GM21423 (cell line): ENCODE results near the gene UBE2N.
A peak's percentile ranks its signal among the peaks of the same experiment; 100 is the strongest.
"Not testable (repeated sequence)": the region's sequence is repeated elsewhere in the genome, so short reads cannot be mapped to it uniquely, and the experiment has no call there.

Source experiments
- ATAC-seq: cut with Tn5 transposase; IDR thresholded peaks from one replicate; pipeline ENCODE4 v1.9.1; 2021; ENCODE audit warnings: mild to moderate bottlenecking, moderate library complexity; ENCODE audit not compliant: unreplicated experiment

The UBE2N gene

DNA sequence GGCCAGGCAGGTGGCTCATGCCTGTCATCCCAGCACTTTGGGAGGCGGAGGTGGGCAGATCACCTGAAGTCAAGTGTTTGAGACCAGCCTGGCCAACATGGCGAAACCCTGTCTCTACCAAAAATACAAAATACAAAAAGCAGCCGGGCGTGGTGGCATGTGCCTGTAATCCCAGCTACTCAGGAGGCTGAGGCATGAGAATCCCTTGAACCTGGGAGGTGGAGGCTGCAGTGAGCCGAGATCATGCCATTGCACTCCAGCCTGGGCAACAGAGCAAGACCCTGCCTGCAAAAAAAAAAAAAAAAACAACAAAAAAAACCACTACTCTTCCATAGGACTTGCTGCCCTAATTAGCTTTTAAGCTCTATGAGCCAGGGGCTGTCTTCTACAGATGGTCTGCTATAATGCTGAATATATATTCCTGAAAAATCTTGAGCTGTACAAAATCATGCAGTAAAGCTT lies 59.7 kb downstream of the UBE2N start:
- not testable (repeated sequence) for ATAC-seq

DNA sequence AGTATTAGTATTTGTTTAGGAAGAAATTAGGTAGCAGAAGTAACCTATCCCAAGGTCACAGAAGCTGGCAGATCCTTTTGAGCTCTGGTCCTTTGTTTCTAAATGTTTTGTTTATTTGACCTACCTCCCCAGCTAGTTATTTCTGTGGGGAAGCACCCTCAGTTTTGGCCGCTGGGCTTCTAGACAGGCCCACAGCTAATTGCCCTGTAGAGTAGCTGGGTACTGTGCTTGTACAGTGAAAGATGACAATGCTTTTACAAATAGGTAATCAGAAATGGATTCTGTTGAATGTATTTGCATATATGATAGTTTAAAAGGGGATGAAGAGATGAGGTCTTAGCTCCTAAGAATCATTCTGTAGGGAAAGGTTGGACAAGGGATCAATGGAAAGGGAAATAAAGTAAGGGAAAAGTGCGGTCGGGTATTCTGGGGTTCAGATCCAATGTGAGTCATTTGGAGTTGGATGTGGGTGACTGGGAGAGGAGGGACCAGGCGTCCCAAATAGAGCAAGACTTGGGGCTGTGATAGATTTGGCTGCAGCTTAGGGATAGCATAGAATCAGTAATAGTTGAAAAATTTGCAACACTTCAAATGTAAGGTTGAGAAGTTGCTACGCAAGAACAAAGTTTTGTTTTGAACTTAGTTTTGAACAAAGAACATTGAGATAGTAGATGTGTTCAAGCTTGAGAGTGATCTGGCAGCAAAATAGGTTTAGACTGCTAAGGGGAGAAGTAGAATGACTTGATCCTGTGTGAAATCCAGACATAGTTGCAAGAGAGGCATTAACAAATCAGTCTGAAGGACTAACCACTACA lies 60.4 kb downstream of the UBE2N start:
- ATAC-seq = no peak

DNA sequence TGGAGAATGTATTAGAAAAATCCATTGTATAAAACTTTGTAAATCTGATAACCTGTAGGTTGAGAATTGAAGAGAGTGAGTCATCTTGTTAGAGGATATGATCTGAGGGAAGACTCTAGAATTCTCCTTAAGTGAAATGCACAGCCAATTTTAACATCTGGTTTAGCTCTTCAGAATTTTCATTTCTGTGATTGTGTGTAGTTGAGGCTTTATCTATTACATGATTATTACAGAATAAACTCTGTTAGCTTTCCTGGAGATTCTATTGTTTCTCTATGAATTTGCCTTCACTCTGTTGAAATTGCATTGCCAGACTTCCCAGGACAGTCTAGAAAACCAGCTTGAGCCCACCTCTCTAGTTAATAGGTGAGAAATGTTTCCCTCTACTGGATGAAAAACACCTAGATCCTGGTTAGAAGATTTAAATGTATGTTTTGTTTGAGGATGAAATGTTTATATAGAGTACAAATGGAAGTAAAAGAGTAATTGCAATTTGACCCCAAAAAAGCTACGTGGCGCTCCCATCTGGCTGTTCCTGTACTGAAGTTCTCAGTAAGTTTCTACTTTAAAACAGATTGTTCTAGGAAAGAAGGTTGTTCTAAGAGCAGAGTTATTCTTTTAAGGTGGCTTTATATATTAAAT lies 61.1 kb downstream of the UBE2N start:
- ATAC-seq = no peak

DNA sequence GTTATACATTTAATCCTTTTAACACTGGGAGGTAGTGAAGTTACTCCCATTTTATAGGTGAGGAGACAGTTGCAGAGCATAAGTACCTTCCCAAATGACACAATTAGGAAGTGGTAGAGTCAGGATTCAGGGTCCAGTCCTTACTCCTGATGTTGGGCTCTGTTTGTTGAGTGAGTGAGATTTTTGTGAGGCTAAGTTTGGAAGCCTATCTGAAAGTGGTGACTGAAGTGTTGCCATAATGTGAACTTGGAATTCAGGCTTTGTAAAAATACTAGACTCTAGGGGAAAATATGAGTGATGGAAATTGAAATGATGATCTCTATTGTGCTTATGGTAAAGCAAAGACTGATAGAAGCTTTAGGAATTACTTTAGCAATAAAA lies 61.8 kb downstream of the UBE2N start:
- no peak for ATAC-seq

DNA sequence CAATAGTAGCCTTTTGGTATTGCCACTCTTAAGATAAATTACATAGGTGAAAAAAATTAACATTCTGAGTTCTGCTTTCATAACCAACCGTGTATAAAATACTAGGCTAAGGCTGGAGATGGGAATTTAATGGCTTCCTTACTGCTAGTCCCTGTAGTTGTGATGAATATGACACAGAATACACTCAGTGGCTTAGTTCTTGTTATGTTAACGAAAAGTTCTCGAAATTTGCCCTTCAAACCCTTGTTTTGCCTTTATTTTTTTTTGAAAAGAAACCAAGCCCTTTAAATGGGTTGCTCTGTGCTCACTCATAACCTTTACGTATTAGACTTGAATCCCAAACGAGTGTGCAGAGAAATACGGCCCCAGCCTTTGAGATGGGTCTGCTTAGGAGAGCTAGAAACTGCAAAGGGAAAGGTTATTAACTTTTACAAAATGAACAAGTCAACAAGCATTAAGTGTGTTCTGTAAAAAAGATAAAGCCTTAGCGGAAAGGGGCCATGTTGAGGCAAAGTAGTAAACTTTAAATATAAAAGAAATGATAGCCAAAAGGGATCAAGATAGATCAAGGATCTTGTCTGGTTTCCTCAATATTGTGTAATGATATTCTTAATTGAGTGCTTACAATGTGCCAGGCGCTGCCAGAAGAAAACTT lies 62.3 kb downstream of the UBE2N start:
- no peak for ATAC-seq

DNA sequence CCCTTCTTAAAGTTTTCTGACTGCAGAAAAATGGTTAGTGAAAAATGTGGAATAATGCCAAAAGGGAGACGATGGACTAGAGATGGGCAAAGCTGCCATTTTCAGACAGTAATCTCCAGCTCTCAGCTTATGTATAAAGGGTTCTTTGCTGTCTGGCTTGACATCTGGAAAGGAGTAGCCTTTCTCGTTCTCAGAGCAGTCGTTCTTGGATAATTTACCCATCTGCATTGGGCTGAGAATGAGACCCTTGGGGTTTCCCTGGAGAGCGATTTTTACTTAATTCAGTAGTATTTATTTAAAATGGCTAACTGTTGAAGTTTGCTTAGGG lies 62.8 kb downstream of the UBE2N start:
- ATAC-seq = no peak

DNA sequence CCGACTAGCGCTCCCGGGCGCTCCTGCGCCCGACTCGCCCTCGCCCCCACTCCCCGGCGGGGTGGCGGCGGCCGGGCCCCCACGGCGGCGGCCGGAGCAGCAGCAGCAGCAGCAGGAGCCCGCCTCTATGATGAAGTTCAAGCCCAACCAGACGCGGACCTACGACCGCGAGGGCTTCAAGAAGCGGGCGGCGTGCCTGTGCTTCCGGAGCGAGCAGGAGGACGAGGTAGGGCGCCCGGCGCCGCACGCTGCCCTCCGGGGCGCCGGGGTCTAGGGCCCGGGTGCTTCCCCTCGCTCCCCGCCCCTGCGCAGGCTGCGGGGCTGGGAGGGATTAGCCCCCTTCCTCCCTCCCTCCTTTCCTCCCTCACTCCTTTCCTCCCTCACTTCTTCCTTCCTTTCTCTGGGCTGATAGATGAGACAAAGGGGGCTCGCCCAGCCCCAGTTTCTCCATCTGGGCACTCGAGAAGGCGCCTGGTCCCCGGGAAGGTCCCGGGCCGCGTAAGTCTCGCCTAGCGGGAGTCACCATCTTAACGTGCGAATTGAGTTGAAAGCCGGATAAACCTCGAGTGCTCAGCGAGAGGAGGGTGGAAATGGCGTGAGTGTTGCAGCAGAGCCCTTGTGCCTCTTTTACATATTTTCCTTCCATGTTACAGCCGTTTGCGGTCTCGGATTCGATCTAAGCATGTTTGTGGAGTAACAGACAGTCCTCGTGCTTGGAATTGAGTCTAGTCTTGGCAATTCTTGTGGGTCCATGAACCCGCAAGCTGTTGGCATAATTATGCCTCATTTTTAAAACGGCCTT lies 63.4 kb downstream of the UBE2N start:
- ATAC-seq = peak; percentile 29

DNA sequence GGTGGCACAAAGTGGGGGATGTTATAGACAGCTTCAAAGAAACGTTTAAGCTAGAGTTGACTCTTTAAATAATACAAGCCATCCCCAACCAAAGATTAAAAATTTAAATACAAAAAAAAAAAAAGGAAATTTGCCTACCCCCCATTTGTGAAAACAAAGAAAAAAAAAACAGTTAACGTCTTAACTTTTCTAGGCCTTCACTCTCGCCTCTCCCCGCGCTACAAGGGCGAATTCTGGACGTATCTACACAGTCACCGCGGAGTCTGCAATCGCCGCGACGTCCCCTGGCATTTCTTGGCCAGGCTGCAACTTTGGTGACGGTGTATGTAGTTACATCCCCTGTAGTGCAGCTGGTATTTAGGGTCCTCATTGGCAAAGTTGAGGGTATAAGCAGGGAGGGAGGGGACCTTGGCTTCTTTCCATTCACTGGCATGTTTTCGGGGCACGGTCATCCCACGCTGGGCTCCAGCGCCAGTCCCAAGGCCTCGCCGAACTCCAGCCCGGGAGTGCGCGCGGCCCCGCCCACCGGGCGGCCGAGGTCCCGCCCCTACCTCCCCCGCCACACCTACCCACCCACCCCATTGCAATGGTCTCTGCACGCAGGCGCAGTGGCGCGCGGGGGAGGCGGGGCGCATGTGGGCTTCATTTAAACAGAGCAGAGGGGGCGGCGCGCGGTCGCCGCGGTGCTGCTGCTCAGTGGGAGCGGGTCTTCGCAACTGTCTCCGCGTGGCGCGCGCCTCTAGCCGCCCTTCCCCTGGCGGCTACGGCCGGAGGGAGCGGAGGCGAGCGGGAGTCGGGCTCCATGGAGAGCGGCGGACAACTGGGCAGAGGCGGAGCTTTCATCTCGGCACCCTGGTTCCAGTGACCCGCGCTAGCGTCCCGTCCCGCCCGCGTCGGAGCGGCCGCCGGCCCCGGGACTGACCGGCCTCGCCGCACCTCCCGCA lies 64.2 kb downstream of the UBE2N start, which contains the start of gene NUDT4:
Gene NUDT4, plus strand, starts transcription at position 674 of the 944 bp plus-strand sequence. CDS start 398 bp downstream, outside the sequence.
- ATAC-seq = peak; percentile 71

DNA sequence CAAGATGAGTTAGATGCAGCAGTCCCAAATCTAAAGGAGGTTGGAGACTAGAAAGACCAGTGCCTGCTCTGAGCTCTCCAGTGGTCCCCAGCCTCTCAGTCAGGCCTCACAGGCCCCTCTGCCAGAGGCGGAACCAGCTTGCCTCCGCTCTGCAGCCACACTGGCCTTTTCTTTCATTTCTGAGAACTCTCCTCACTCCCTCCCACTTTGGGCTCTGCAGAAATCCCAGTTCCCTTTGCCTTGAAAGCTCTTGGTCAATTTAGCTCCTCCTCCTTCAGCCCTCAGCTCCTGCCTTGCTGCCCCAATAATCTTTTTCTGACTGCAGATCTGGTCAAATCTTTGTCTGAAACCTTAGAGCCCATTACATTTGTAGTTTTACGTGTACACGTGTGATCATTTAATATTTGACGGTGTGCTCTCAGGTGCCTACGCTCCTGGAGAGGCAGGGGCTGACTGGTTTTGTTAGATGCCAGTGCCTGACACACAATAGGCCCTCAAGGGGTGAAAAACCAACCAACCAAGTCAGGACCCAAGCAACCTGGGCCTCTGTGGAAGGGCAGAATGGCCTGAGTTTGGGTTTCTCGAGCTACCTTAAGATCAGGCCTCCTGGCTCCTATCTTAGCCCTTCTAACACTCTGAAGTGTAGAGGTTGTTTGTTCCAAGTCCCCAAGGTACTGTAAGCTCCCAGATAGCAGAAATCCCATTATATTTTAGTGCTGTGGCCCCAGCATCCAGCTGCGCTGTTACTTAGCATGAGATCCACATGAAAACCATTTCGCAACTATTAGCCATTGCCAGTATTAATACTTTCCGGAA lies 65.1 kb downstream of the UBE2N start:
- no peak for ATAC-seq

DNA sequence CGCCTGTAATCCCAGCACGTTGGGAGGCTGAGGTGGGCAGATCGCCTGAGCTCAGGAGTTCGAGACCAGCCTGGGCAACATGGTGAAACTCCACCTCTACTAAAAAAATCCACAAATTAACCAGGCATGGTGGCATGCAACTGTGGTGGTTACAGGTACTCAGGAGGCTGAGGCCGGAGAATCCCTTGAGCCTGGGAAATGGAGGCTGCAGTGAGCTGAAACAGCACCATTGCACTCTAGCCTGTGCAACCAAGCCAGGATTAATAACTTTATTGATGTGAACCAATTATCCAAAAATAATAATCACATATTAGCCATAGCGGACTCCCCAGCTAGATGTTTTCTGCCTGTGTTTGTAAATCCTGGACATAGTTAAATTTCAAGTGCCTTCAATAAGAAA lies 65.8 kb downstream of the UBE2N start:
- no peak for ATAC-seq

DNA sequence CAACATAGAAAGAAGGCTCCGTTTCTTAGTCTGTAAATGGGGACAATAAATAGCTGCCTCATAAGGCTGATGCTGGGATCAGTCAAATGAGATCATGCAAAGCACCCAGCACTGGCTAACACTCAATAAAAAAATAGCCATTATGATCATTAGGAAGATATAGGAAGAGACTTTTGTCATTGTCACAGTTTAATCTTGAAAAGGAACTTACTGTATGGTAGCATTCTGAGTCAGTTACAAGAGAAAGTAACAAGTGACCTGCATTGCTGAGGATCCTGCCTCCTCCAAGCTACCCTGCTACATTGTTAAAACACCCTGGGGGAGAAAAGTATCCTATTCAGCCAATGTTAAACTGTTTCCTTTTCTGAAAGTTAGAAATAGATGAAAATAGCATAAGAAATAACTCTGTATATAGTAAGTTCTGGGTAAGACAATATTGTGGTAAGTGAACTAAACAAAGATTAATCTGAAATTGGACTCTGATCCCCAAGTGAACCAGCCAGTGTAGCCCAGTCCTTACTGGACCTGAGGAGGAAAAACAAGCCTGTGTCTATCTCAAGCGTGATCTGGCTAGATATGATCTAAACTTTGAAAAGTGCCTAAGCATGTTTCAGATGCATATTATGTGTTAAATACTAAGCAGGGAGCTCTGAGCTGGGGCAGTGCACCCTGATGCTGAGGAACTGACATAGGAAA lies 67.6 kb downstream of the UBE2N start:
- no peak for ATAC-seq

DNA sequence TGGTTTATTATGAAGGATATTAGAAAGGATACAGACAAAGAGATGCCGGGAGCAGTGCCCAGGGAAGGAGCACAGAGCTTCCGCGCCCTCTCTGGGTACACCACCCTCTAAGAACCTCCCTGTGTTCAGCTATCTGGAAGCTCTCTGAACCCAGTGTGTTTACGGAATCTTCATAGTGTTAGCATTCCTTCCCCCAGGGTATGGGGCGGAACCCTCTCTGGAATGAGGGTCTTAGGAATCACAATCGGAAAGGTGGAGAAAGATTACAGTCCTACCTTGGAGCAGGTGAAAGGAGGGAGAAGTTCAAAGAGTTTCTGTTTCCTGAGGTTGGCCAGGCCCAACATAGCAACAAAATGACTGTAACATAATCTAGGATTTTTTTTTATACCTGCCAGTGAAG lies 70.8 kb downstream of the UBE2N start:
- ATAC-seq = no peak

DNA sequence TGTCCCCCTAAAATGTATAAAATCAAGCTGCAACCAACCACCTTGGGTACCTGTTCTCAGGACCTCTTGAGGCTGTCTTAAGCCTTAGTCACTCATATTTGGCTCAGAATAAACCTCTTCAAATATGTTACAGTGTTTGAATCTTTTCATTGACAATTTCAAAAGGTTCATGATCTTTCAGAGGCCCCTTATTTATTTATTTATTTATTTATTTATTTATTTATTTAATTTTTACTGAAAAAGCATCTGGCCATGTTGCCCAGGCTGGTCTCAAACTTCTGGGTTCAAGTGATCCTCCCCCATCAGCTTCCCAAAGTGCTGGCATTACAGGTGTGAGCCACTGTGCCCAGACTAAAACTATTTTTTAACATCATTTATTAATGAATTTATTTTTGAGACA lies 72.2 kb downstream of the UBE2N start:
- no peak for ATAC-seq

DNA sequence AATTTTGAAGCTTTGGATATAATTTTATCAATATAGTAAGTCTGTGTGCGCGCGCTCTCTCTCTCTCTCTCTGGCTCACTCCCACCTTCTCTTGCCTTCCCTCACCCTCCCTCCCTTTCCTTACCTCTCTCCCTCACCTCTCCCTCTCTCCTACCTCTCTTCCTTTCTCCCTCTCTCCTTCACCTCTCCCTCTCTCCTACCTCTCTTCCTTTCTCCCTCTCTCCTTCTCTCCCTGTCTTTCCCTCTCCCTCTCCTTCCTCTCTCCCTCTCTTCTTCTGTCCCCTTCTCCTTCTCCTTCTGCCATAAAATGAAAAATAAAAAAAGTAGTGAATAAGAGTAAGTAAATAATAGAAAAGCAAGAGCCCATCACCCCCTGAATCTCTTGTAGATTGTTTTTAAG lies 73.0 kb downstream of the UBE2N start:
- no peak for ATAC-seq

DNA sequence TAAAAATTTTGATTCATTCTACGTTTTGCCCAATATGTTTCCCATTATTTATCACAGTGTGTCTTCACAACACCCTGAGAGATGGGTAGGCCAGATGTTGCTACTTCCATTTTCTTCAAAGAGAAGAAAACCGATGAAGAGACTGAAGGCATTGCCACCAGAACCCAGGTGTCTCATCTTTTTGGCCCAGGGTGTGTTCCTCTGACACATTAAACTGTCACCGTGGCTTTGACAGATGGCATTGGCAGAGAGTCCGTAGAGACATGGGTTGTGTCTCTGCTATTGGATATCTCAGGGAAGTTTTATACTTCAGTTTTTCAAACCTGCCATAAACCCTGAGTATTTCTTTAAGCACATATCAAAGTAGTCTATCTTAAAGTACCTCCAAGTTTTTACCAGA lies 75.3 kb downstream of the UBE2N start:
- no peak for ATAC-seq

DNA sequence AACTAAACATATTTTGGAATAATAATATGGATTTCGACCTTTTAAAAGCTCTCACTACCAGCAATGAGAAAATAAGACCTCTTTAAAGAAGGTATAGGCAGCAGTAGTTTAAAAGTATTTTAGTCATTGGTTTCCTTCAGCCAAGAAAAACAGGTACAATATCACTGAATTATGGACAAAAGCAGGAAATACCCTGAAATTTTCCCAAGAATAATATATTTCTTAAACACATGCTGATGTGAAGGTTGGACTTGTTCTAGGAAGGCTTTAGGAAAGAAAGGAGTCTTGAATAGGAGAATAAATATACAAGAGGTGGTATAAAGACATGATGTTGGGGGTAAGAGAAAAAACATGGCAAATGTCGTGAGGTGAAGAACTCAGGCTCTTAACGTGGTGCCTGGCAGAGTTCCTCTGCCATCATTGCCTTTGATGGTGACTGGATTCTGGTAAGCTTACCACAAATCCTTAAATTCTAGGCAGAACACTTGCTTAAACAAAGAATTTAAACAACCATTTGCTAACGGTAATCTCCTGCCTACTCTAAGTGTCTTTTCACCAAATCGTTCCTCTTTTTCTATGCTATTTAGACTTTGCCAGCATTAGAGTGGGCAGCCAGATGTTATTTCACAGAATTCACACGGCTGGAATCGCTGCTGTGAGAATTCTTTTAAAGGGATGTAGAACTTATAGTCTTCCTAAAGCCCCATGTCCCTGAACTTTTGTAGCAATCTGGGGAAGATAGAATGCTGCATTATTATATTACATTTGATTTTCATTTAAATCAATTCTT lies 75.9 kb downstream of the UBE2N start:
- ATAC-seq = no peak

DNA sequence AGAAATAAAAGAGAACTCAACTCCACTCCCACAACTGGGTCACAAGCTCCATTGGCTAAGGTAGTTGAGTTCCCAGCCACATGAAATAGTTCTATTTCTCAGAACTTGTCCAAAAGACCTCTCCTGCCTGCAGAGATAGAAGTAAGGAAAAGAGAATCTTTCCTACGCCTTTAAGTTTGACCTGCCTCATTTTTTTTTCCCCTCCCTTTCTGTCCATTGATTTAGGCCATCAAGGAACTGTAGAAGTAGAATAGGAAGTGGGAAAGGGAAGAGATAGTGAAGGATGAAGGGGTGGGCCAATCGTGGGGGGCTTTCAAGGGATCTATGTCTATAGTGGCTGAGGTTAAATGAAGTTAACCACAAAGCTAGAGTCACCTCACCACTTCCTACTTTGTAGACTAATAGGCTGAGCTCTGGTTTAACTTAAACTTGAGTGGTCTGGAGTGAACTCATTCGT lies 77.9 kb downstream of the UBE2N start:
- peak; percentile 88 for ATAC-seq
